Inflammatory macrophage treated with lipopolysaccharide for 4 hours (primary cell): Measurements from ENCODE around the gene PTTG1.

Experiments used
- DNase-seq: peaks from one replicate; pipeline ENCODE4 v3.0.0-alpha.2; 2020

The PTTG1 gene

DNA sequence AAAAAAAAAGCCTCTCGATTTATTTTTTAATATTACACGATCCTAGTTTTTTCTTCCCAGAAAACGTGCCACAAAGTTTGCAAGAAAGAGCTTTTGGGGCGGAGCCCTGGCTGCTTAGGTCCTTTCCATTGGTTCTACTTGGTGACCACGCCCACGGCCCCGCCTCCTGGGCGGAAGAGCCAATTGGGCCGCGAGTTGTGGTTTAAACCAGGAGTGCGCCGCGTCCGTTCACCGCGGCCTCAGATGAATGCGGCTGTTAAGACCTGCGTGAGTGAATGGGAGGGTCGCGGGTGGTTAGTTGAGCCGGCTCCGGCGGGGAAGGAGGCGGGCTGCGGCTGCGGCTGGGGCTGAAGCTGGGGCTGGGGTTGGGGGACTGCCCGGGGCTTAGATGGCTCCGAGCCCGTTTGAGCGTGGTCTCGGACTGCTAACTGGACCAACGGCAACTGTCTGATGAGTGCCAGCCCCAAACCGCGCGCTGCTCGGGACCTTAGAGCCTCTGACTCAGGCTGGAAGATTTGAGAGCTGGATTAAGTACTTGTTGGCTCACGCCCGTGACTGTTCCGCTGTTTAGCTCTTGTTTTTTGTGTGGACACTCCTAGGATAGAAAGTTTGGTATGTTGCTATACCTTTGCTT lies at the start of gene PTTG1:
PTTG1 (plus strand) TSS at position 231 of the 634 bp plus-strand sequence. CDS start 458 bp downstream, outside the sequence.
- DNase-seq = peak; percentile 97

- no peak for DNase-seq
These were observed 46.5 kb upstream of the PTTG1 start for GRCh38 chr5:160375166-160375565.

GRCh38 chr5:160375701-160376100 lies 46.0 kb upstream of the PTTG1 start:
- no peak for DNase-seq

DNA sequence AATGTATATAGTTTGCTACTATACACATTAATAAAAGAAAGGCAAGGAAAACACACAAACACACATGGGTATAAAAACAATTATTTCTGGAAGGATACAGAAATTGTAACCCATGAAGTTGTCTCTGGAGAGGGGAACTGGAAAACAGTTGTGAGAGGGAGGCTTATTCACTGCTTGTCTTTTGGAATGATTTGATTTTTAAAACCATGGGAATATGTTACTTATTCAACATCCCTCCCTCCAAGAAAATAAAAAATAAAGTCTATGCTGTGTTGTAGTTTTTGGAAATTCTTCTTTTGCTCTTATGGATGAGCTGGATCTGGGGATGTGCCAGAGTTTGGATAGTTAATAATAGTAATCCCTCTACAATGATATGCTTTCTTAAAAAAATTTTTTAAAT lies 45.2 kb upstream of the PTTG1 start:
- no peak for DNase-seq

GRCh38 chr5:160377651-160378050 lies 44.0 kb upstream of the PTTG1 start:
- DNase-seq = no peak

- no peak for DNase-seq
These were observed 43.3 kb upstream of the PTTG1 start for GRCh38 chr5:160378330-160378729.

DNA sequence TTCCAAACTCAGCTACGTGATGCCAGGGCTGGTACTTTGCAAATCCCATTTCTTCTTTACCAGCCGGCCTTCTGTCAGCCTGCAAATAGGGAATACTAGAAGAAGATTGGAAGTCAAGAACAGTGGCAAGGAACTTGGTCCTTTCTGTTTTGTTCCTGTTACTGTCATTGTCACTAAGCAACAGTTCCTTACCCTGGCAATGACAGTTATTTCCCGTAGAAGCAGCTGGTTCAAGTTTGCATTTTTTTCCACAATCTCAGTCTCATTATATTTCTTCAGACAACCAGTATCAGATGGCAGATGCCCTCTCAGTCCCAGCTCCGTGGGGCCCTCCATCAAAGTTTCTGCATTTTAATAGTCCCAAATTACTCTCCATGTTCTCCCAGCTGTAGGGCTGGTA lies 42.1 kb upstream of the PTTG1 start:
- no peak for DNase-seq

DNA sequence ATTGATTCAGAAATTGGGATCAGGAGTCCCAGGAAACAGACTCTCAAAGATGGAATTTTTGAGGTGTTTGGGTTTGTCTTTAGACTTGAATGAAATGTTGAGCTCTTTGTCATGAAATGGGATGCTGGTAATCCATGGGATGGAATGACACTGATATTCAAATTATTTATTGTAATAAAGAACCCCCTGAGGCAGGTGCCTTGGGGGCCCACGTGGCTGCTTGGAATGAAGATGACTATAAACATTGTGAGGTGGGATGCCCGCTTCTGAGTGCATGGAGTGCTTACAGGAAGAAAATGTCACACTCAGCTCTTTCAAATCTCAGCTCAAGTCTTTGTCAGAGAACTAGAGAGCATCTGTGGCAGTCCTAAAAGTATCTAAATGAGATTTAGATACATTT lies 41.6 kb upstream of the PTTG1 start:
- DNase-seq = no peak

- DNase-seq = no peak
These were observed 39.3 kb upstream of the PTTG1 start for GRCh38 chr5:160382346-160382745.

DNA sequence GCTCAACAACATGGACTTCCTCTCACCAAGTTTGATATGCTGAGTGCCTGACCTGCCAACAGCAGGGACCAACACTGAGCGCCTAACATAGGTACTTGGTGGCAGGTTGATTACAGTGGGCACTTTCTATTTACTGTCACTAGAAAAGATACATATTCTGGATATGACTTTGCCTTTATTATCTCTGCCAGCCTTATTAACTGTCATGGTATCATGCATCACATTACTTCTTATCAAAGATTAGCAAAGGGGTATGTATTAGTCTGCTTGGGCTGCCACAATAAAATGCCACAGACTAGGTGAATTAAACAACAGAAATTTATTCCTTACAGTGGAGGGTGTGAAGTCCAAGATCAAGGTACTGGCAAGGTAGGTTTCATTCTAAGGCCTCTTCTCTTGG lies 37.0 kb upstream of the PTTG1 start:
- no peak for DNase-seq

GRCh38 chr5:160385496-160385895 lies 36.2 kb upstream of the PTTG1 start:
- DNase-seq = no peak

DNA sequence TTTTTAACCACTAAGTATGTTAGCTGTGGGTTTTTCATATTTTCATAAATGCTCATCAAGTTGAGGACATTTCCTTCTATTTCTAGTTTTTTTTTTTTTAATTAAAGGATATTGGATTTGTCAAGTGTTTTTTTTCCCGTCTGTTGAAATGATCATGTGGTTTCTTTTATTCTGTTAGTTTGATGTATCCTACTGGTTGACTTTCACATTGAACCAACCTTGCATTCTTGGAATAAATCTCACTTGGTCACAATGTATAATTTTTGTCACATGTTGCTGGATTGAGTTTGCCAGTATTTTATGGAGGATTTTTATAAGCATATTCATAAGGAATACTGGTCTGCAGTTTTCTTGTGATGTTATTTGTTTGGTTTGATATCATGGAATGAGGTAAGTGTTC lies 34.2 kb upstream of the PTTG1 start:
- DNase-seq = no peak

- DNase-seq = peak; percentile 37
These were observed 30.6 kb upstream of the PTTG1 start for GRCh38 chr5:160390787-160391696.

- DNase-seq = no peak
These were observed 26.5 kb upstream of the PTTG1 start for GRCh38 chr5:160395111-160395510.

GRCh38 chr5:160397492-160397891 lies 24.2 kb upstream of the PTTG1 start:
- no peak for DNase-seq

- DNase-seq = no peak
These were observed 22.8 kb upstream of the PTTG1 start for GRCh38 chr5:160398806-160399205.

GRCh38 chr5:160399402-160400353 lies 22.0 kb upstream of the PTTG1 start, which contains the start of gene FAM200C:
FAM200C (minus strand) TSS chr5:160400054; CDS start chr5:160395490, 4,564 bp downstream.
- peak; percentile 91 for DNase-seq

- DNase-seq = peak; percentile 98
These were observed 2.8 kb upstream of the PTTG1 start, which contains the start of gene SLU7 for GRCh38 chr5:160418561-160419457. SLU7 (minus strand) TSS chr5:160419081; CDS start chr5:160415294, 3,787 bp downstream.

- peak; percentile 54 for DNase-seq
These were observed 2.0 kb upstream of the PTTG1 start for GRCh38 chr5:160419458-160420330.

GRCh38 chr5:160420331-160420610 lies 1.4 kb upstream of the PTTG1 start:
- no peak for DNase-seq

- DNase-seq = no peak
These were observed 1.4 kb downstream of the PTTG1 start for GRCh38 chr5:160423099-160423498.
